ENCODE measurements around the gene PCGF5.

- TF ChIP-seq YY1 (IDR thresholded peaks at IDR 0.05; ENCODE audit: low read depth, low read length): no peak
- TF ChIP-seq CREB1 (IDR thresholded peaks at IDR 0.05; ENCODE audit: low read depth): no peak
- TF ChIP-seq ZNF384 (IDR thresholded peaks at IDR 0.05; ENCODE audit: borderline replicate concordance, low read depth, low read length): no peak
Measured at GRCh38 chr10:91196268-91197048, 24.0 kb upstream of the PCGF5 start.

All from GM12878 (cell line).